ENCODE measurements around the gene MYOF. TPM values are rescaled to one million over a fixed set of nuclear protein-coding genes. Genes with fewer than 3 reads are reported as not detected.

The MYOF gene
- total and polyA plus RNA-seq, 7 experiments from 2014 or later: 0.57 to 31.2 (median 1.5) TPM; not detected in 2

DNA sequence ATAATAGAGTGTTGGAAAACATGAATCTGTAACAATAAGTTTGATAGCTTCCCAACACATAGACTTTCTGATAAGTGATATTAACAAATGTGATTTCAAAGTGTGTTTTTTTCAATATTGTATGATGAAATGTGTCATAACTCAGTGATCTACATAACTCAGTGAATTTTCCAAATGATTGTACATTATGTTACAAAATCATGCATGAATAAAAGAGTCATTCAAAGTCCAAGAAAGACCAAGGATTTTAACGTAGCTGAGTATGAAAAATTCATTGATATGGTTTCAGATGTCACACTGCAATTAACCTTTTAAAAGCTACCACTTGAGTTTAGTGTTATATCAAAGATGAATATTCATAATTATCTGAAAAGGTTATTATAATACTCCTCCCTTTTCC is 111.2 kb downstream of the MYOF start:
- peaks cover 0 to 3% (median 0%) of the 10 kb centered on the region in 5 donors for H3K36me3 Mint-ChIP-seq
- H3K4me3 ChIP-seq (ENCODE audit: low read length): no peak overlapping the region
- CTCF ChIA-PET: interaction anchor here (0.9 to 11.1 kb wide), 3 partner anchors 10 to 115 kb away, joined by 3 to 309 read pairs (median 3); partner anchors contain the start of gene MYOF
- intact Hi-C loops (cut with micrococcal nuclease): loop anchor here in 1 of 2 donors (10.0 kb wide), 1 partner anchor 334 kb away; the partner anchor contains the start of gene FRA10AC1
- H3K27me3 Mint-ChIP-seq: peaks cover 0 to 14% (median 3%) of the 10 kb centered on the region in 5 donors
- no peaks in the 10 kb centered on the region for H3K36me3 ChIP-seq (ENCODE audit: control insufficient read depth in 2 of 3, insufficient read depth in 3 of 3, low read length in 3 of 3)
- H3K9me3 ChIP-seq (ENCODE audit: control insufficient read depth in 2 of 3, low read length in 3 of 3): no peaks in the 10 kb centered on the region
- H3K27me3 ChIP-seq (ENCODE audit: control insufficient read depth in 2 of 2, insufficient read depth in 2 of 2, low read length in 2 of 2): no peaks in the 10 kb centered on the region
- peaks cover 0 to 1% (median 0%) of the 10 kb centered on the region in 11 donors for H3K9me3 Mint-ChIP-seq
- no peak overlapping the region for H3K27ac Mint-ChIP-seq
- no peak overlapping the region for H3K4me3 Mint-ChIP-seq
- H3K4me1 ChIP-seq (ENCODE audit: control insufficient read depth in 2 of 2, insufficient read depth in 2 of 2, low read length in 2 of 2): no peaks in the 10 kb centered on the region
- H3K27ac ChIP-seq (ENCODE audit: low read depth, low read length): no peak overlapping the region
- ATAC-seq (no peak), DNase-seq (no peak)
- H3K4me1 Mint-ChIP-seq: no peaks in the 10 kb centered on the region
- POLR2A ChIA-PET: interaction anchor here (0.6 to 0.8 kb wide), 2 partner anchors 110 to 472 kb away, joined by 4 read pairs; no protein-coding TSS in a partner anchor

DNA sequence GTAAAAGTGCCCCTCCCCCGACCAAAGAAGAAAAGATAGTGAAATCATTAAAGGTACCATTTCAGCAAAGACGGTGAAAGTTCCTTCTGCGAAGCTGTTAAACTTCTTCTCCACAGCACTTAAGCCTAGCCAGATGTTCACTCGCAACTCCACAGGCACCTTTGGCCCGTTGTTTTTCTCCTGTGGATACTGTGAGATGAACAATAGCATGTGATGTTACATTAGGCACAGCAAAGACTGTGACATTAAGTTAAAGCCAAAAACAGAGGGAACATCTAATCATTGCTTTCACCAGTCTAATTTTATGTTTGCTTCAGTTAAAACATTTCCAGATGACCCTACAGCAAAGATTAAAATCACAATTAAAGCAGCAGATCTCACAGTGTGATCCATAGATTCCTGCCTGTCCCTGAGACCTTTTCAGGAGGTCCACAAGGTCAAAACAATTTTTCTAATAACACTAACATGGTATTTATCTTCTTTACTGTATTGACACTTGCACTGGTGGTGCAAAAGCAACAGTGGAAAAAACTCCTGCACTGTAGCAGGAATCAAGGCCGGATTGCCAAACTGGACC is 112.5 kb downstream of the MYOF start:
- POLR2A ChIA-PET: interaction anchor here (0.7 kb wide), 1 partner anchor 10 kb away, joined by 3 read pairs; no protein-coding TSS in a partner anchor
- Mint-ChIP-seq H3K4me1 (peaks cover 0 to 6% (median 4%) of the 10 kb centered on the region in 7 donors), H3K27me3 (peaks cover 0 to 11% (median 2%) of the 10 kb centered on the region in 5 donors)

GRCh38 chr10:93368210-93368609 is 113.9 kb downstream of the MYOF start:
- Histone ChIP-seq H3K27me3 (ENCODE audit: control insufficient read depth in 2 of 2, insufficient read depth in 2 of 2, low read length in 2 of 2) (no peaks in the 10 kb centered on the region), H3K36me3 (ENCODE audit: control insufficient read depth in 2 of 3, insufficient read depth in 3 of 3, low read length in 3 of 3) (no peaks in the 10 kb centered on the region), H3K27ac (ENCODE audit: low read depth, low read length) (no peak overlapping the region), H3K4me3 (ENCODE audit: low read length) (no peak overlapping the region), H3K9me3 (ENCODE audit: control insufficient read depth in 2 of 3, low read length in 3 of 3) (no peaks in the 10 kb centered on the region), H3K4me1 (ENCODE audit: control insufficient read depth in 2 of 2, insufficient read depth in 2 of 2, low read length in 2 of 2) (no peaks in the 10 kb centered on the region)
- DNase-seq (no peak), ATAC-seq (no peak)
- intact Hi-C loops (cut with micrococcal nuclease): no loop called here
- Mint-ChIP-seq H3K27ac (peak overlapping the region in 1 of 9 donors; percentile 53), H3K4me1 (peaks cover 0 to 8% (median 5%) of the 10 kb centered on the region in 7 donors), H3K4me3 (no peak overlapping the region), H3K9me3 (peaks cover 0 to 1% (median 0%) of the 10 kb centered on the region in 11 donors), H3K36me3 (no peaks in the 10 kb centered on the region), H3K27me3 (peaks cover 0 to 5% (median 0%) of the 10 kb centered on the region in 5 donors)
- ChIA-PET POLR2A (no interaction called here), CTCF (interaction anchor here (0.6 to 3.3 kb wide), 5 partner anchors 9 to 252 kb away, joined by 3 to 13 read pairs (median 4); partner anchors contain the start of gene MYOF)

More for the DNA sequence above, 112.5 kb downstream of the MYOF start:
- no peak overlapping the region for H3K4me3 ChIP-seq (ENCODE audit: low read length)
- Mint-ChIP-seq H3K36me3 (peaks cover 0 to 3% (median 0%) of the 10 kb centered on the region in 5 donors), H3K4me3 (no peak overlapping the region), H3K9me3 (peaks cover 0 to 1% (median 0%) of the 10 kb centered on the region in 11 donors), H3K27ac (no peak overlapping the region)
- no peaks in the 10 kb centered on the region for H3K36me3 ChIP-seq (ENCODE audit: control insufficient read depth in 2 of 3, insufficient read depth in 3 of 3, low read length in 3 of 3)
- H3K27me3 ChIP-seq (ENCODE audit: control insufficient read depth in 2 of 2, insufficient read depth in 2 of 2, low read length in 2 of 2): no peaks in the 10 kb centered on the region
- H3K27ac ChIP-seq (ENCODE audit: low read depth, low read length): no peak overlapping the region
- CTCF ChIA-PET: interaction anchor here (0.8 to 3.3 kb wide), 3 partner anchors 16 to 112 kb away, joined by 4 to 13 read pairs (median 6); partner anchors contain the start of gene MYOF
- no peak for DNase-seq
- no peaks in the 10 kb centered on the region for H3K9me3 ChIP-seq (ENCODE audit: control insufficient read depth in 2 of 3, low read length in 3 of 3)
- H3K4me1 ChIP-seq (ENCODE audit: control insufficient read depth in 2 of 2, insufficient read depth in 2 of 2, low read length in 2 of 2): no peaks in the 10 kb centered on the region
- ATAC-seq: no peak
- intact Hi-C loops (cut with micrococcal nuclease): loop anchor here in 1 of 2 donors (10.0 kb wide), 1 partner anchor 335 kb away; the partner anchor contains the start of gene FRA10AC1

- CTCF ChIA-PET: interaction anchor here (1.0 to 3.3 kb wide), 3 partner anchors 10 to 117 kb away, joined by 3 to 13 read pairs (median 7); partner anchors contain the start of gene MYOF
- no peak overlapping the region for H3K4me3 ChIP-seq (ENCODE audit: low read length)
- no peaks in the 10 kb centered on the region for H3K36me3 ChIP-seq (ENCODE audit: control insufficient read depth in 2 of 3, insufficient read depth in 3 of 3, low read length in 3 of 3)
- DNase-seq (no peak), ATAC-seq (no peak)
- H3K27me3 Mint-ChIP-seq: peaks cover 0 to 5% (median 0%) of the 10 kb centered on the region in 5 donors
- no peaks in the 10 kb centered on the region for H3K36me3 Mint-ChIP-seq
- peaks cover 0 to 8% (median 5%) of the 10 kb centered on the region in 7 donors for H3K4me1 Mint-ChIP-seq
- POLR2A ChIA-PET: no interaction called here
- peak overlapping the region in 1 of 9 donors; percentile 53 for H3K27ac Mint-ChIP-seq
- H3K27me3 ChIP-seq (ENCODE audit: control insufficient read depth in 2 of 2, insufficient read depth in 2 of 2, low read length in 2 of 2): no peaks in the 10 kb centered on the region
- H3K4me1 ChIP-seq (ENCODE audit: control insufficient read depth in 2 of 2, insufficient read depth in 2 of 2, low read length in 2 of 2): no peaks in the 10 kb centered on the region
- H3K9me3 ChIP-seq (ENCODE audit: control insufficient read depth in 2 of 3, low read length in 3 of 3): no peaks in the 10 kb centered on the region
- peaks cover 0 to 1% (median 0%) of the 10 kb centered on the region in 11 donors for H3K9me3 Mint-ChIP-seq
- no peak overlapping the region for H3K27ac ChIP-seq (ENCODE audit: low read depth, low read length)
- intact Hi-C loops (cut with micrococcal nuclease): no loop called here
- H3K4me3 Mint-ChIP-seq: no peak overlapping the region
Observed at GRCh38 chr10:93367664-93368063, 114.5 kb downstream of the MYOF start.

DNA sequence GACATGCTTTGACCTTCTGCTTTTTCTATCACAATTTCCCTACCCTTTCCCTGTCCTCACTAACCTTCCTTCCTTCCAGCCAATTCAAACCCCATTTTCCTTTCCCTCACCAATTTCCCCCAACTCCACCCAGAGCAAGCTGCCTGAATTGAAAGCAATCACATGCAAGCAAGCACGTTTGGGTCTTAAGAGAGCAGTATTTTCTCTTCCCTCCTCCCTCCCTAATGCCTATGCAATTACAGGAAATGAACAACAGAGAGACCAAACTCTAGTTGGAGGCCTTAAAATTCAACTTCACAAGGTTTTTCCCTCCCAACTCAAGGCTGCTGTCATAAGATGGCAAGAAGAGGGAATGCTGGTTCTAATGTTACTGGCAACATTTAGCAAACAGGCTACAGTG is 117.2 kb downstream of the MYOF start:
- intact Hi-C loops (cut with micrococcal nuclease): no loop called here
- Histone ChIP-seq H3K9me3 (ENCODE audit: control insufficient read depth in 2 of 3, low read length in 3 of 3) (no peaks in the 10 kb centered on the region), H3K27ac (ENCODE audit: low read depth, low read length) (no peak overlapping the region), H3K4me1 (ENCODE audit: control insufficient read depth in 2 of 2, insufficient read depth in 2 of 2, low read length in 2 of 2) (no peaks in the 10 kb centered on the region), H3K4me3 (ENCODE audit: low read length) (no peak overlapping the region), H3K36me3 (ENCODE audit: control insufficient read depth in 2 of 3, insufficient read depth in 3 of 3, low read length in 3 of 3) (no peaks in the 10 kb centered on the region), H3K27me3 (ENCODE audit: control insufficient read depth in 2 of 2, insufficient read depth in 2 of 2, low read length in 2 of 2) (no peaks in the 10 kb centered on the region)
- Mint-ChIP-seq H3K27me3 (peaks cover 0 to 5% (median 0%) of the 10 kb centered on the region in 5 donors), H3K4me3 (peak overlapping the region in 1 of 10 donors; percentile 6), H3K4me1 (peaks cover 0 to 8% (median 5%) of the 10 kb centered on the region in 7 donors), H3K36me3 (no peaks in the 10 kb centered on the region), H3K9me3 (peaks cover 0 to 1% (median 0%) of the 10 kb centered on the region in 11 donors), H3K27ac (peak overlapping the region in 1 of 9 donors; percentile 16)
- POLR2A ChIA-PET: no interaction called here
- ATAC-seq (no peak), DNase-seq (no peak)
- CTCF ChIA-PET: no interaction called here

DNA sequence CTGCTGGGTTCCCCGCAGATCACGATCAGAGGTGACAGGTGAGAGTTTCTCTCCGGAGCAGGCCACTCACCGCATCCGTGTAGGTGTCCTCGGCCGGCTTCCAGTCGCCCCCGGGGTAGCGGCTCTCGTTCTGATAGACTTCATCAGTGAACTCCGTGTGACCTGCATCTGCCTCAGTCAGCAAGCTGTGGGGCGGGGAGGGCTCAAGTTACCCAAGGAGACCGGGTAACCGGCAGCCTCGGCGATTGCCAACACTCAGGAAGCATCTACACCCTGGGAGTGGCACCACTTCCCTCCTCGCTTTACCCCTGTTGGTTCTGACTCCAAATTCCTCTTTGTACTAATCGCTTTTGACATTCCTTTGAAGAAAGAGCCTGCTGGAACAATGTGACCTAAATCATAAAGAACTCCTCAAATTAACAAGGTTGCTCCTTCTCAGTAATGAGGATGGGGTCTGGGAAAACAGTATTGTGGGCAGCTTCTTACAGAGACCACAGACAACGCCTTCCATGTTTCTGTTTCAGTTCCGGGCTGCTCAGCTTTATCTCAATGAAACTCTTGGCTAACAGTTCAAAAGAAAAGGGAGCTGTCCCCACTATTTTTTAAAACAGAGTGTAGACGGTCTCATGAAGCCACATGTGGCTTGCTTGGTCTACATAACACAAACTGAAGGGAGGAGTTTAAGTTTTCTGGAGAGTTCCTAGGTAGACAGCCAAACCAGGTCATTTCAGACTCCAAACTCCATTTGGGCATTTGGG is 118.1 kb downstream of the MYOF start:
- no peaks in the 10 kb centered on the region for H3K36me3 ChIP-seq (ENCODE audit: control insufficient read depth in 2 of 3, insufficient read depth in 3 of 3, low read length in 3 of 3)

More for the DNA sequence above, 118.1 kb downstream of the MYOF start:
- POLR2A ChIA-PET: no interaction called here
- H3K4me1 ChIP-seq (ENCODE audit: control insufficient read depth in 2 of 2, insufficient read depth in 2 of 2, low read length in 2 of 2): no peaks in the 10 kb centered on the region
- no peaks in the 10 kb centered on the region for H3K36me3 Mint-ChIP-seq
- peaks cover 0 to 1% (median 0%) of the 10 kb centered on the region in 11 donors for H3K9me3 Mint-ChIP-seq
- no peaks in the 10 kb centered on the region for H3K9me3 ChIP-seq (ENCODE audit: control insufficient read depth in 2 of 3, low read length in 3 of 3)
- peak in 1 of 9 donors; percentile 14 for DNase-seq
- peaks cover 0 to 8% (median 5%) of the 10 kb centered on the region in 7 donors for H3K4me1 Mint-ChIP-seq
- peak; percentile 81 for ATAC-seq
- no peaks in the 10 kb centered on the region for H3K27me3 ChIP-seq (ENCODE audit: control insufficient read depth in 2 of 2, insufficient read depth in 2 of 2, low read length in 2 of 2)
- H3K27ac ChIP-seq (ENCODE audit: low read depth, low read length): no peak overlapping the region
- H3K27me3 Mint-ChIP-seq: peaks cover 0 to 5% (median 0%) of the 10 kb centered on the region in 5 donors
- no peak overlapping the region for H3K4me3 Mint-ChIP-seq
- intact Hi-C loops (cut with micrococcal nuclease): no loop called here
- no peak overlapping the region for H3K27ac Mint-ChIP-seq
- no peak overlapping the region for H3K4me3 ChIP-seq (ENCODE audit: low read length)
- CTCF ChIA-PET: interaction anchor here (0.6 kb wide), 1 partner anchor 9 kb away, joined by 5 read pairs; no protein-coding TSS in a partner anchor

Measured in naive thymus-derived CD4-positive, alpha-beta T cell (primary cell).